NCI-H1930 (cell line): ENCODE measurements around the gene SORCS2.

Experiments used
- DNase-seq, 2 experiments: peaks; one replicate each; lab custom pipeline; 2025; lab: John Stamatoyannopoulos, UW

The SORCS2 gene

DNA sequence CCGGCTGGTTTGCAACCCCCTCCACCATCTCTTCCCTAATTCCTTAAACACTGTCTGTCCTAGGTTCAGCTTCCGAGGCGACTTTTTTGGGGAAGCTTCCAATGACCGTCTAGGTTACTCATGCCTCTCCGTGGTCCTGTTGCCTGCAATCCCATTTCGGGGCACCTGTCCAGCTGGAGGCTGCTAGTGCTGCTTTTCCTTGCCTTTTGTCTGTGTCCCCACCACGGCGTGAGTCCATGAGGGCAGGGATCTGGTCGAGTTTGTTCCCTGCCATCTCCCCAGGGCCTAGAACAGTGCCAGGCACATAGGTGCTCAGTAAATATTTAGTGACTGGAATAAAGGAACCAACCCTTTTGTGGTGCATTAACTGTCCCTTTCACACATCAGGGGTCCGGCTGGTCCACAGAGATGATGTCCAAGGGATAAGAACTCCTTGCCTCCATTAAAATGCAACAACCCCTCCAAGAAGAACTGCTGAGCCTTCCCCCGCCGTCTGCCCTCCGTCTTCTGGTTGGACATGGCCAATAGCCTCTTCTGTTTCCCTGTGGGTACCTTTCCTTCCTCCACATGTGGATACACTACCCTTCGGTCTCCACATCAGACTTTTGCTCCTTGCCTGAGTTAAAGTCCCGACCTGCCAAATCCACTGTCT is 5.7 kb upstream of the SORCS2 start:
- DNase-seq = no peak

DNA sequence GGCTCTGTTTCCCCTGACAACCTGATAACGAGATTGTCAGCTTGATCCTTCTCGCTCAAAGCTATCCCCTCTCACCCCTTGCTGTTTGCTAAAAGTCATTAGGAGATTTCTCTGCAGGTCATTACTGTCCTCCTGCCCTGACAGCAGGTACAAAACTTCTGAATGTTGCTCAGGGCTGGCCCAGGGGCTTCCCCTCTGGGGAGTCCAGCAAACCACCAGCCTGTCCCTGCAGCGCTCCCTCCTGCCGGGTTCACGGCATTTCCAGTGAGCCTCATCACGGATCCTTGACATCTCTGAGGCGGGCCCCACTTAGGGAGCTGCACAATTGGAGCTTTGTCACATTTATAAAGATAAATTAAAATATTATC is 5.2 kb upstream of the SORCS2 start:
- DNase-seq = no peak

DNA sequence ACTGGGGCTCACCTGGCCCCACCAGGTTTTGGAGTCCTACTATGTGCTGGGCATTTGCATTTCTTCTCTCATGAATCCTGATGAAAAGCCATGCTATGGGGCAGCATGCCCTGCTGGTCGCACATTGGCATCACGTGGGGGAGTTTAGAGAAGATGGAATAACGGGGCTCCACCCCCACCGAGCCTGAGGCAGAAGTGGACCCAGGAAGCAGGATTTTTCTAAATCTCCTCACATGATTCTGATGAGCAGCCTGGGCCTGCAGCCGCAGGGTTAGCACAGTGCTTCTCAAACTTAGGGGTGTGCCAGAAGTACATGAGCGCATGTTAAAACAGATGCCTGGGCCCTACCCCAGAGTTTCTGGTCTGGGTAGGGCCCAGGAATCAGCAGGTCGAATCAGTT is 4.6 kb upstream of the SORCS2 start:
- no peak for DNase-seq

GRCh38 chr4:7189066-7189465 is 3.3 kb upstream of the SORCS2 start:
- DNase-seq = no peak

GRCh38 chr4:7189475-7190277 is 2.7 kb upstream of the SORCS2 start:
- peak in 1 of 2 experiments; percentile 11 for DNase-seq

GRCh38 chr4:7190278-7190594 is 2.1 kb upstream of the SORCS2 start:
- DNase-seq = no peak

- DNase-seq = no peak
These were observed 1.4 kb upstream of the SORCS2 start for GRCh38 chr4:7190691-7191545.

DNA sequence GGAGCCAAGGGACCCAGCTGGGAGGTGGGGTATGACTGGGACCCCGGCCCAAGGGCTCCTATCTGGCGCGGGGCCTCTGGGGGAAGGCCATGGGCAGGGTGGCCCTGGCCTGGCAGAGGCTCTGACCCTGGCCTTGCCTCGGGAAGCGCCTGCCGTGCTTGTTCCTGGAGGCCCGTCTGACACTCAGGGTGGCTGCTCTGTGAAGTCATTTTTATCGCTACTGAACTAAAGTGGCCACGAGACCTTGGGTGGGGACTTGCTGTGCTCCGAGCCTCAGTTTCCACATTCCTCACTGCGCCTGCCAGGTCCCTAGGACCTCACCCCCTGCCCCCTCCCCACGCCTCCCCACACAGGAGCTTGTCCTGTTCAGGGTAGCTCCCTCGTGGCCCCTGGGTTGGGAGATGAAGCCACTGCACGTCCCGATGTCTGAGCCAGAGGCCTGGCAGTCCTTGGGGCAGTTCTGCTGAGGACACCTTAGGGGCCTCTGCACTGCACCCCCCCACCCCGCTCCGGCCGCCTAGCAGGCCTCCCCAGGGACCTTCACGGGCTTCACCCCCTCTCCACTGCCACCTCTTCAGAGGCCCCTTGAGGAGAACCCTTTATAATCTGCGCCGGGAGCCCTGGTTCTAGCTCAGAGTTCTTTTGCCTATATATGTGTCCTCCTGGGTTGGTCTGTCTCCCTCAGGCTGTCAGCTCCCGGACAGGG is 639 bp upstream of the SORCS2 start:
- DNase-seq = no peak

DNA sequence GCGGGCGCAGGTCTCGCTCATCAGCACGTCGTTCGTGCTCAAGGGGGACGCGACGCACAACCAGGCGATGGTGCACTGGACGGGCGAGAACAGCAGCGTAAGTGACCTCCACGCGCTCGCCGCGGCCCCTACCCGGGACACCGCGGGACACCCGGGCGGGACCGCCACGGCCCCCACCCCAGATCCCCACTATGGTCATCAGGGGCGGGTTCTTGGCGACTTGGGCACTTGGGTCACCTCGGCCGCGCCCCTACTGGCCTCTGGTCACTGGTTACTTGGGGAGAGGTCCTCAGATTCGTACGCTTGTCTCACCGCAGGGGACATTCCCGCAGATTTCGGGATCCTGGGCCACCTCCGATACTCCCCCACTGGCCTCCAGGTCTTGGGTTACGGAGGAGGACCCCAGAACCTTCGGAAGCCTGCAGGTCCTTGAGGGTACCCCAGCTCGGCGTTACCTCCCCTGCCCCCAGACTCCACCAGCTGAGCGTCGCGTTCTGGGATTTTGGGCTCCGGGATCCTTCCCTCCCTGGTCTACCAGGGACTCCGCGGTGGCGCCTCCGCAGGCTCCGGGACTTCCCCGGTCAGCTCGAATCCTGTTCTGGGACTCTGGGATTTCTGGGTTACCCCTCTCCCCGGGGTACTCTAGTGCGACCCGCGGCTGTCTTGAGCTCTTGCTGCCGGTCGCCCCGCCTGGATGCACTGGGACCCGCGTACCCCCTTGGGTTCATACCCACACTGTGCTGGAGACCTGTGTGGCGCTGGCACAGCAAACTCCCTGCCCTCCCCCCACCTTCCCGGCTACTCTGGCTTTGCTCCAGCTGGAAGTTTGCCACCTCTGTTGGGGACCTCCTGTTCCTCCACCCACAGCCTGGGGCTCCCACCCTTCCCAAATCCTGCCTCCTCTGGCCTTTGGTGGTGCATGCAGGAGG is 956 bp downstream of the SORCS2 start:
- DNase-seq = no peak

DNA sequence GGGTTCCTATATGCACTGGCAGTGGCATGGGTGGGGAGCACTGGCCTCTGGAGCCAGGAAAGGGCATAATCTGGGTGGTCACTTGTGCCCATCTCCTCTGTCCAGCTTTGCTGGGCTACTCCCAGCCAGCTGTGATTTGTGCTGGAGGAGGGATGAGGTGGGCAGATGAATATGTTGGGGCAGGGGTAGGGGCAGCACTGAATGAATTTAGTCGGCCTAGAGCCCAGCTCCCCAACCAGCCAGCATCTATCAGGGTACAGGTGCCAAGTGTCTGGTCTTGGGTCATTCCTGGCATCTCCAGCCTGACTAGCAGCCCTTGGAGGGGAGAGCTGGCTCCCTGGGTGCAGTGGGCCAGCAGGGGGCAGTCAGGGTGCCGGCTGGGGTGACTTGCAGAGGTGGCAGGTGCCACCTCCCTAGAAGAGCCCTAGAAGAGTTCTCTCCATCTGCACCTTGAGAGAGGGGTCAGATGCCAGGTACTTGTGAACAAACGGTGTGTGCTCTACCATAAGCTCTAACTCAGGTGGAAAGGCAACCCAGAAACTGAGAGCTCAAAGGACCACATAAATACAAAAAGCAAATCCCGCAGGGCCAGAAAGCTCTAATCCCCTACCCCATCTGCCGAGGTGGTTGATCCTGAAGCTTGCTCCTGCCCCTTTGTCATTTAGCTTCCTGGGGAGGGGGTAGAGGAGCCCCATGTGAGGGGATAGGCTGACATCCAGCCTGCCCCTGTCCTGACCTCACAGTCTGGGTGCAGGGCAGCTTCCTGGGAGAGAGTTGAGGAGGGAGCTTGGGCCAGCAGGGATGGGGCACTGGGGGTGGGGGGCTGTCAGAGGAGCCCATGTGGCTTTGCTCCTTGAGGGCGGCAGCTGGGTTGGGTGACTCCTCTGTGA is 2.2 kb downstream of the SORCS2 start:
- no peak for DNase-seq

DNA sequence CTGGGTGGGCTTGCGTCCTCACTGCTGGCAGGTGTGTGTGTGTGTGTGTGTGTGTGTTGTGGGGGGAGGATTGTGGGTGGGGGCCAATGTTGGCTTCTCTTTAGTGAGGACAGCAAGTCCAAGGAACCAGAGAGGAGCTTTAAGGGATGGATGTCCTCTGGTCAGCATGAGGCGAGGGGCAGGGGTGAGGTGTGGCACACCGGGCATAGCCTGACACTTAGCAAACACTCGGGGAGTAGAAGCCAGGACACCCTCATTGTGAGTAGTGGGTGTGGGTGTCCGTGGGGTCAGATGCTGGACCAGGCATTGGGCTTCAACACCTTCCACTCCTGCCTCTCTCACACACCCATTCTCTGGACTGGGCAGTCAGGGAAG is 2.8 kb downstream of the SORCS2 start:
- no peak for DNase-seq

- DNase-seq = no peak
These were observed 3.4 kb downstream of the SORCS2 start for GRCh38 chr4:7195546-7196287.

GRCh38 chr4:7196288-7196651 is 3.9 kb downstream of the SORCS2 start:
- DNase-seq = no peak

GRCh38 chr4:7196736-7197135 is 4.4 kb downstream of the SORCS2 start:
- DNase-seq = no peak

DNA sequence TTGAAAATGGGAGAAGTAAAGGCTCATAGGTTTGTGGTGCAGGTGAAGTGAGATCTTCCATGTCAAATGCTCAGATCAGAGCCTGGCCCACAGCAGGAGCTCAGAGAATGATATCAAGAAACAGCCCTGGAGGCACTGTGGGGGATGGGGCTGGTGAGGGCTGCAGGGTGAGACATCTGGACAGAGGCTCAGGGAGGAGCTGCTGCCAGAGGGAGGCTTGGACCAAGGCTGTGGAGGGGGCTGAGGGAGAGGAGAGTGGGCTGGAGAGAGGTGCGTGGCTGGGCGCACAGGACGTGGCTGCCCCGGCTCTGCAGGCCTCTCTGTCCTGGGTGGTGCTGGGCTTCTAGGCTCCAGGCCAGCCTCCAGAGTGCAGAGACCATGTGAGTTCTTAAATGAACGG is 5.6 kb downstream of the SORCS2 start:
- no peak for DNase-seq

GRCh38 chr4:7198440-7199128 is 6.2 kb downstream of the SORCS2 start:
- DNase-seq = no peak

DNA sequence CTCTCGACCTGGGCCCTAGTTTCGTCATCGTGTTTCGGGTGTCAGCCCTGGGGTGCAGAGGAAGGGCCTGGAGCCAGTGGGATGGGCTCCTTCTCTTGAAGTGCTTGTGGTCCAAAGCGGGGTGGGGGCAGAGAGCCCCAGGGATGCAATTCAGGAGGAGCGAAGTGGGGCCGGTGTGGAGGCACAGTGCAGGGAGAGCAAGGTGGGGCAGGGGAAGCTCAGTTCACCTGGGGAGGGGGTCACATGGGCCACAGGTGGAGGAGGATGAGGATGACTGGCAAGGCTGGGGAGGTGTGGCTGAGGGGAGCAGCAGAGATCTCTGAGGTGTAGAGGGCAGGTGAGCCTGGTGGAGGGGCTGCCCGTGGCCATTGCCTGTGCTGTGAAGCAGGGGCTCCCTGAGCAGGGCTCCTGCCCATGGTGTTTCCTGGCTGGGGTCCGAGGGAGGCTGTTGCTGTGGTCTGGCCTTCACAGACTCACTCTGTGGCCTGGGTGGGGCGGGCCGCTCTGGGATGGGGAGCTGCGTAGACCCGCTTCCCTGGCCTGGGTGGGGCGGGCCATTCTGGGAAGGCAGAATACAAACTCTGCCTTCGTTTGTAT is 6.9 kb downstream of the SORCS2 start:
- no peak for DNase-seq

DNA sequence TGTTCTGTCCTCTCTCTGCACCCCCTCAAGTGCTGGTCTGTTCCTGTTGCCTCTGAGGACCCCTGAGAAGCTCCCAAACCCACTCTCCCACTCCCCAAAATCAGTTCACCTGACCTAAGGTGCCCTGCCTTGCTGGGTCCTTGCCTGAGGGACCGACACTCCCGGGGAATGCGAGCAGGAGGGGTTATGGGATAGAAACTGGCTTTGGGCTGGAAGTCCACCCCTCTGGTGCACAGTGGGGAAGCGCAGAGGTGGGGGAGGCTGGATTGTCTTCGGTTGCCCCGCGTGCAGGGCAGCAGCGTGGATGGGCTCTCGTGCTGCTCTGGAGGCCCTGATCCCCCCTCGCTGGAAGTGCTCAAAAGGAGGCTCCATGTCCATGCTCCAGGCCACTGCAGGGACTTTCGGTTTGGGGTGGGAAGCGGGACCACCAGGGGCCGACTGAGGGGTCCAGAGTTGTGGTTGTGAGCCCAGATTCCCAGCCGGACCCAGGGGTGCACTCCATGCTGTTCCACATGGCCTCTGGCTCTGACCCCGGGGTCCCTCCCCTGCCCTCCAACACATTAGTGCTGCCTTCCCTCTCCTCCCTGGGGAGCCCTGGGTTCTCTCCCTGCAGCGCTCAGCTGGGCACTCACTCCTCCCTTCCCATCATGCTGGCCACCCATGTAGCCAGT is 7.6 kb downstream of the SORCS2 start:
- no peak for DNase-seq
